Hematopoietic multipotent progenitor cell treated with erythropoietin and hydrocortisone succinate and interleukin-3 and kit ligand, for 4 days (in vitro differentiated cells): ENCODE results near the gene BAG3.

Source experiments
- DNase-seq: peaks from one replicate; pipeline ENCODE4 v3.0.0-alpha.2; 2015

BAG3 gene

GRCh38 chr10:119667562-119668328 is 16.6 kb downstream of the BAG3 start:
- no peak for DNase-seq

GRCh38 chr10:119668461-119668860 is 17.3 kb downstream of the BAG3 start:
- no peak for DNase-seq

- DNase-seq, result no peak
These were observed 18.2 kb downstream of the BAG3 start for GRCh38 chr10:119669331-119669730.

DNA sequence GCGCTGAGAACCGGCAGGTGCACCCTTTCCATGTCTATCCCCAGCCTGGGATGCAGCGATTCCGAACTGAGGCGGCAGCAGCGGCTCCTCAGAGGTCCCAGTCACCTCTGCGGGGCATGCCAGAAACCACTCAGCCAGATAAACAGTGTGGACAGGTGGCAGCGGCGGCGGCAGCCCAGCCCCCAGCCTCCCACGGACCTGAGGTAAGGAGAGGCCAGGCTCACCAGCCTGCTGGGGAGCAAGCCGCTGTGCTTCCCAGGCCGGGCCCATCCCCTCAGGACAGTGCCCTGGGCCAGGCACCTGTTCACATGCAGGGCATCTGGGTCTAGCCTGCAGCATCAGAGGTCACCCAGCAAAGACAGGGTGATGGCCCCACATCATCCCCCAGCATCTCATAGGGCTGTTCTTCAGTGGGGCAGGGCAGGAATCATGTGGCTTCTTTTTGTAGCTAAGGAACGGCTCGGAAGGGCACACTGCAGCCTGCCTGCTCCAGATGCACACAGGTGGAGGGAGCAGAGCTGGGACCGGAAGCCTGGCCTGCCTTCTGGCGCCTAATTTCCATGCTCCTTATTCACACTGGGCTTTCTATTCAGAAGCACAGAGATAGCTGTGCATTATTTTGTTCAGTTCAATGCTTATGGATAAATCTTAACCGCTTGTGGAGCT is 18.9 kb downstream of the BAG3 start:
- DNase-seq, result no peak

- no peak for DNase-seq
These were observed 19.5 kb downstream of the BAG3 start for GRCh38 chr10:119670717-119671116.

DNA sequence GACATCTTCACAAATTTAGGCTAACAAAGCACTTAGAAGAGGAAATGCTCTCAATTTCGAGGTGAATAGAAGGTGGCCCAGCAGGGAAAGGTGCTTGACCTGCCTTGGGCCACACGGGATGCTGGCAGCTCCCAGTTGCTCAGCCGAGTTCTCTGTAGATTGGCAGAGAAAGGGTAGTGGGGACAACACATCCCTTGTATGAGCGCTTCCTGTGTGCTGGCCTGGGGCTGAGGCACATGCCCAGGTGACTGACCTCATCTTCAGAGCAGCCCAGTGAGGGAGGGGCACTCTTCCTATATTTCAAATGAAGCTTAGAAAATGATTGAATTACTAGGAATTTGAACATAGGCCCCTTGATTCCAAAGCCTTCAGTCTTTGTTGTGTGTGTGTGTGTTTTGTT is 20.2 kb downstream of the BAG3 start:
- DNase-seq, result no peak

- DNase-seq, result no peak
These were observed 21.1 kb downstream of the BAG3 start for GRCh38 chr10:119672291-119672690.

- peak; percentile 70 for DNase-seq
These were observed 22.1 kb downstream of the BAG3 start for GRCh38 chr10:119673271-119673670.

- no peak for DNase-seq
These were observed 24.4 kb downstream of the BAG3 start for GRCh38 chr10:119675483-119676170.

DNA sequence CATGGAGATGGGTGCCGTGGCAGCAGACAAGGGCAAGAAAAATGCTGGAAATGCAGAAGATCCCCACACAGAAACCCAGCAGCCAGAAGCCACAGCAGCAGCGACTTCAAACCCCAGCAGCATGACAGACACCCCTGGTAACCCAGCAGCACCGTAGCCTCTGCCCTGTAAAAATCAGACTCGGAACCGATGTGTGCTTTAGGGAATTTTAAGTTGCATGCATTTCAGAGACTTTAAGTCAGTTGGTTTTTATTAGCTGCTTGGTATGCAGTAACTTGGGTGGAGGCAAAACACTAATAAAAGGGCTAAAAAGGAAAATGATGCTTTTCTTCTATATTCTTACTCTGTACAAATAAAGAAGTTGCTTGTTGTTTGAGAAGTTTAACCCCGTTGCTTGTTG is 25.9 kb downstream of the BAG3 start:
- no peak for DNase-seq

- no peak for DNase-seq
These were observed 26.9 kb downstream of the BAG3 start for GRCh38 chr10:119677904-119678755.

- DNase-seq, result no peak
These were observed 28.3 kb downstream of the BAG3 start for GRCh38 chr10:119679480-119679829.

- no peak for DNase-seq
These were observed 28.9 kb downstream of the BAG3 start for GRCh38 chr10:119680050-119680449.

- no peak for DNase-seq
These were observed 29.5 kb downstream of the BAG3 start for GRCh38 chr10:119680650-119681081.

- DNase-seq, result peak; percentile 89
These were observed 35.4 kb downstream of the BAG3 start for GRCh38 chr10:119686465-119687191.

GRCh38 chr10:119687192-119688032 is 36.2 kb downstream of the BAG3 start:
- DNase-seq, result no peak

DNA sequence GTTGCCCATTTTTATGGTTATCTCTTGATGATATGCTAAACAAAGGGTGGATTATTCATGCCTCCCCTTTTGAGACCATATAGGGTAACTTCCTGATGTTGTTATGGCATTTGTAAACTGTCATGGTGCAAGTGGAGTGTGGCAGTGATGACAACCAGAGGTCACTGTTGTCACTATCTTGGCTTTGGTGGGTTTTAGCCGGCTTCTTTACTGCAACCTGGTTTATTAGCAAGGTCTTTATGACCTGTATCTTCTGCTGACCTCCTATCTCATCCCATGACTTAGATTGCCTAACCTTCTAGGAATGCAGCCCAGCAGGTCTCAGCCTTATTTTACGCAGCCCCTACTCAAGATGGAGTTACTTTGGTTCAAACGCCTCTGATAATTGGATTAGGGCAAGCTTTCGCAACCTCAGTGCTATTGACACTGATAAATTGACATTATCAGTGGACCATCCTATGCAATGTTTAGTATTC is 36.9 kb downstream of the BAG3 start:
- DNase-seq, result peak; percentile 48

DNA sequence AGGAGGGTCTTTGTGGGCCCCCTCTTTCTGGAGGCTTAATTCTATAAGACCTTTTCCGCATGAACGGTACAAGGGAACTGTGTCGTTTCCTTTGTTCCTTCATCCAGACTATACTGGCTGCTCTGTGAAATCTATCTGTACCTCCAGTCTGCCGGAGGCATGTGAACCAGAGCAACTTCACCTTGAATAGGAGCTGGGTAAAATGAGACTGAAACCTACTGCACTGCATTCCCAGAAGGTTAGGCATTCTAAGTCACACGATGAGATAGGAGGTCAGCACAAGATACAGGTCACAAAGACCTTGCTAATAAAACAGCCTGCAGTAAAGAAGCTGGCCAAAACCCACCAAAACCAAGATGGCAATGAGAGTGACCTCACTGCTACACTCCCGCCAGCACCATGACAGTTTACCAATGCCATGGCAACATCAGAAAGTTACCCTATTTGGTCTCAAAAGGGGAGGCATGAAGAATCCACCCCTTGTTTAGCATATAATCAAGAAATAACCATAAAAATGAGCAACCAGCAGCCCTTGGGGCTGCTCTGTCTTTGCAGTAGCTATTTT is 37.9 kb downstream of the BAG3 start:
- DNase-seq, result no peak

GRCh38 chr10:119691726-119692125 is 40.5 kb downstream of the BAG3 start:
- DNase-seq, result peak; percentile 81

DNA sequence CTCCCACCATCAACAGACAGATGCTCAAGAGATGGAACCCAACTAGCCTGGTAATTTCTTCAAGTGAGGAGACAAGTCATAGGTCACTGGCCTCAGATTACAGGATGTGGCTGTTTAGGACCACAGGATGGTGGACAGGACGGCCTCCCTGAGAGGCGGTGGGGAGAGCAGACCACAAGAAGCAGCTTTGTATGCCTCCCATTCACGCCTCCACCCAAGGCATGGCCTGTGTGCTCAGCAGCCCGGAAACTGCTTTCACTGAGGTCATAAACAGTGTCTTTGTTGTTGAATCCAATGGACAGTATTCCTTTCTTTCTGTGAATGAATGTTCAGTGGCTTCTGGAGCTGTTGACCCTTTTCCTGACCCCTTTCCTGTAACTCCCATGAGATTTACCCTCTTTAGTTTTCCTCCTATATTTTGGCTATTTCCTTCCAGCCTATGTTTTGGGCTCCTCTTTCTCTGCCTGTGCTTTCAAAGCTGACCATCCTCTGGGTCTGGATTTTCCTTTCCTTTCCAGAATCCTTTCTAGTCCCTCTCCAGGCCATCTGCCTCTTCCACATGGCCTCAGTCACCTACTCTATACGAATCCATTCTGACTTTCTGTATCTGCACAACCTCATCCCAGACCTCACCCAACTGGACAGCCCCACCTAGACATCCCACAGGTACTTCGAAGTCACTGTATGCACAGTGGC is 42.2 kb downstream of the BAG3 start:
- no peak for DNase-seq
